Gastroesophageal sphincter (tissue), 3 donors: ENCODE results near the gene ESRRA.

ENCODE experiments used
- EP300 ChIP-seq: sonication (generic); formaldehyde crosslinking; IDR thresholded peaks from one replicate; pipeline ENCODE4 v1.6.1; 2017; ENCODE audit warnings: antibody characterized with exemption, mild to moderate bottlenecking
- POLR2A ChIP-seq, 2 donors: fragments of 450-650 bp; IDR thresholded peaks; one replicate each; pipeline ENCODE4 v1.6.1; 2017; ENCODE audit warnings: antibody characterized with exemption in 2 of 2, mild to moderate bottlenecking in 2 of 2, moderate library complexity in 1 of 2
- POLR2AphosphoS5 ChIP-seq: sonication (generic); formaldehyde crosslinking; IDR thresholded peaks from one replicate; pipeline ENCODE4 v1.6.1; 2017; ENCODE audit warnings: antibody characterized with exemption
- TF ChIP-seq, protein P1 (sequence below), 4 experiments: fragments of 200-600 bp in 2 of 4; fragments of 450-650 bp in 2 of 4; sonication (generic) in 1 of 4; IDR thresholded peaks; one replicate each; pipeline ENCODE4 v1.5.1; 2017 to 2019; ENCODE audit warnings: antibody characterized with exemption in 4 of 4, mild to moderate bottlenecking in 2 of 4, moderate library complexity in 2 of 4

DNA sequence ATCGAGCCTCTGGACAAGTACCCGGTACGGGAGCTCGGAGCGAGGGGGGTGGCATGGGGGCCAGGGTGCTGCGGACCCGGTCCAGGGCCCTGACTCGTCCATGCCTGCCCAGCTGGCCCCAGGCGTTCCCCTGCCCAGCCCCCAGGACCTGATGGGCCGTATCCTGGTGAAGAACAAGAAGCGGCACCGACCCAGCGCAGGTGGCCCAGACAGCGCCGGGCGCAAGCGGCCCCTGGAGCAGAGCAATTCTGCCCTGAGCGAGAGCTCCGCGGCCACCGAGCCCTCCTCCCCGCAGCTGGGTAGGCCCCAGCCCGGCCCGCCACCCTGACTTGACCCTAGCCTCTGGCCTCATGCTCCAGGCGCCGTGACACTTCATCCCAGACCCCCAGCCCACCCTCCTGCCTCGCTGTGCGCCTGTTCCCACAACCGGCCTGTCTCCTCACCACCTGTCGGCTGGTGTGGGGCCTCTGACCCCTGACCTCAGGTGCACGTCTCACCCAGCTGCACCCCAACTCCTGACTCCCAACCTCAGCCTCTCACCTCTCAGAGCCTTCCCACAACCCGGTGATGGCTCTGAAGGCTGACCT, 46.3 kb upstream of the ESRRA start:
- TF ChIP-seq EP300 = no peak
- no peak for TF ChIP-seq POLR2A (IDR thresholded peaks at IDR 0.05)
- TF ChIP-seq, protein P1, sequence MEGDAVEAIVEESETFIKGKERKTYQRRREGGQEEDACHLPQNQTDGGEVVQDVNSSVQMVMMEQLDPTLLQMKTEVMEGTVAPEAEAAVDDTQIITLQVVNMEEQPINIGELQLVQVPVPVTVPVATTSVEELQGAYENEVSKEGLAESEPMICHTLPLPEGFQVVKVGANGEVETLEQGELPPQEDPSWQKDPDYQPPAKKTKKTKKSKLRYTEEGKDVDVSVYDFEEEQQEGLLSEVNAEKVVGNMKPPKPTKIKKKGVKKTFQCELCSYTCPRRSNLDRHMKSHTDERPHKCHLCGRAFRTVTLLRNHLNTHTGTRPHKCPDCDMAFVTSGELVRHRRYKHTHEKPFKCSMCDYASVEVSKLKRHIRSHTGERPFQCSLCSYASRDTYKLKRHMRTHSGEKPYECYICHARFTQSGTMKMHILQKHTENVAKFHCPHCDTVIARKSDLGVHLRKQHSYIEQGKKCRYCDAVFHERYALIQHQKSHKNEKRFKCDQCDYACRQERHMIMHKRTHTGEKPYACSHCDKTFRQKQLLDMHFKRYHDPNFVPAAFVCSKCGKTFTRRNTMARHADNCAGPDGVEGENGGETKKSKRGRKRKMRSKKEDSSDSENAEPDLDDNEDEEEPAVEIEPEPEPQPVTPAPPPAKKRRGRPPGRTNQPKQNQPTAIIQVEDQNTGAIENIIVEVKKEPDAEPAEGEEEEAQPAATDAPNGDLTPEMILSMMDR (IDR thresholded peaks at IDR 0.05) = no peak
- TF ChIP-seq POLR2AphosphoS5 = no peak
